HepG2 (cell line): ENCODE results near the gene NENF. TPM values are rescaled to one million over a fixed set of nuclear protein-coding genes. Genes with fewer than 3 reads are reported as not detected.

ENCODE experiments used
- ATAC-seq: fragments of 200-7000 bp; cut with Tn5 transposase; 3 replicates; pipeline ENCODE4 v1.9.1; 2020; ENCODE audit warnings: mild to moderate bottlenecking, moderate library complexity
- BruUV-seq: library from RNA; stranded (reverse); fragments of 400-500 nt; replicated peaks from 2 replicates; lab custom pipeline; 2021; lab: Mats Ljungman, UMichigan
- CTCF ChIA-PET: fragments of 300-600 bp; formaldehyde crosslinking; extraction: SDS; loops from one replicate; lab custom pipeline; 2021; ENCODE audit warnings: low total read pairs, inconsistent platforms, low intra/inter-chr PET ratio; lab: Yijun Ruan, JAX
- POLR2A ChIA-PET: fragments of 350-600 bp; sonication (Branson Sonifier 250); formaldehyde crosslinking; loops from one replicate; lab custom pipeline; 2020; ENCODE audit warnings: antibody characterized with exemption, inconsistent platforms; lab: Yijun Ruan, JAX
- DNase-seq: peaks from one replicate; pipeline ENCODE4 v3.0.0-alpha.2; 2015; ENCODE audit warnings: low spot score
- FAIRE-seq: peaks from 3 replicates; lab custom pipeline; 2011; peaks lifted over from hg19 to GRCh38; lab: Jason Lieb, UNC
- H2AFZ ChIP-seq: one replicate; pipeline ENCODE4 v1.6.1; 2011; ENCODE audit warnings: low read length, inconsistent platforms
- H3K27ac ChIP-seq: fragments of 300-600 bp; 3 replicates; pipeline ENCODE4 v1.8.0; 2011; ENCODE audit warnings: mixed run types, mild to moderate bottlenecking, mixed read lengths, low read length, inconsistent platforms; ENCODE audit not compliant: insufficient read depth; ENCODE audit errors: extremely low read length
- H3K27me3 ChIP-seq, 2 experiments: fragments of 200-600 bp in 1 of 2; 2 replicates in 1 of 2; 3 replicates in 1 of 2; pipeline versions ENCODE4 v1.6.0 to v1.8.0; 2011; ENCODE audit warnings: low read length in 2 of 2, mild to moderate bottlenecking in 2 of 2, moderate library complexity in 2 of 2, inconsistent platforms in 1 of 2; ENCODE audit not compliant: insufficient read depth in 2 of 2, control insufficient read depth in 1 of 2
- H3K36me3 ChIP-seq, 2 experiments: fragments of 200-600 bp in 1 of 2; replicated peaks in 1 of 2; 2 replicates in 1 of 2; 3 replicates in 1 of 2; pipeline versions ENCODE4 v1.5.1 to v1.8.0; 2011; ENCODE audit warnings: low read length in 2 of 2, inconsistent platforms in 1 of 2; ENCODE audit not compliant: insufficient read depth in 2 of 2, control insufficient read depth in 1 of 2
- H3K4me1 ChIP-seq: 2 replicates; pipeline ENCODE4 v1.5.1; 2012; ENCODE audit warnings: low read length, inconsistent platforms; ENCODE audit not compliant: insufficient read depth
- H3K4me2 ChIP-seq: 2 replicates; pipeline ENCODE4 v1.6.0; 2011; ENCODE audit warnings: low read depth, low read length, inconsistent platforms
- H3K4me3 ChIP-seq, 3 experiments: fragments of 200-600 bp in 1 of 3; sonication (generic), shearing (Covaris generic) in 1 of 3; replicated peaks in 1 of 3; 2 replicates each; pipeline ENCODE4 v1.5.1; 2011 to 2016; ENCODE audit warnings: low read length in 3 of 3, inconsistent platforms in 2 of 3, low read depth in 2 of 3, mild to moderate bottlenecking in 2 of 3, control low read depth in 1 of 3, mixed read lengths in 1 of 3; ENCODE audit not compliant: insufficient read depth in 1 of 3
- H3K79me2 ChIP-seq: one replicate; pipeline ENCODE4 v1.6.1; 2011; ENCODE audit warnings: low read length, inconsistent platforms; ENCODE audit not compliant: insufficient read depth
- H3K9ac ChIP-seq: 2 replicates; pipeline ENCODE4 v1.6.0; 2011; ENCODE audit warnings: mild to moderate bottlenecking, low read depth, low read length, inconsistent platforms; ENCODE audit not compliant: insufficient read depth
- H3K9me3 ChIP-seq: 2 replicates; pipeline ENCODE4 v1.5.1; 2012; ENCODE audit warnings: mild to moderate bottlenecking, low read length
- H4K20me1 ChIP-seq: 2 replicates; pipeline ENCODE4 v1.6.0; 2011; ENCODE audit warnings: inconsistent platforms, mild to moderate bottlenecking, low read length, moderate library complexity; ENCODE audit not compliant: insufficient read depth
- FOXA1 ChIP-seq, 2 experiments: fragments of 450-650 bp in 1 of 2; sonication (generic) in 1 of 2; formaldehyde crosslinking in 1 of 2; IDR thresholded peaks; 2 replicates each; pipeline versions ENCODE4 v1.4.0 to v1.6.1; 2016 to 2020; ENCODE audit warnings: missing genetic modification reagents in 1 of 2
- MBD4 ChIP-seq: IDR thresholded peaks from 2 replicates; pipeline ENCODE4 v1.6.1; 2012; ENCODE audit warnings: low read length, inconsistent platforms, borderline replicate concordance
- NCOA2 ChIP-seq: sonication (generic); formaldehyde crosslinking; IDR thresholded peaks from 2 replicates; pipeline ENCODE4 v1.8.0; 2022; ENCODE audit warnings: inconsistent platforms
- NFIB ChIP-seq: sonication (generic); formaldehyde crosslinking; IDR thresholded peaks from 2 replicates; pipeline ENCODE4 v1.9.0; 2021; ENCODE audit warnings: missing genetic modification reagents, mild to moderate bottlenecking, borderline replicate concordance
- PAWR ChIP-seq: sonication (generic); formaldehyde crosslinking; IDR thresholded peaks from 2 replicates; pipeline ENCODE4 v1.4.0; 2020; ENCODE audit warnings: missing genetic modification reagents, mild to moderate bottlenecking, borderline replicate concordance
- RFX5 ChIP-seq: IDR thresholded peaks from 2 replicates; pipeline ENCODE4 v1.6.1; 2011; ENCODE audit warnings: low read depth, low read length, improper control_type of control experiment
- SKIL ChIP-seq: sonication (generic); formaldehyde crosslinking; IDR thresholded peaks from 2 replicates; pipeline ENCODE4 v1.8.0; 2022; ENCODE audit warnings: missing genetic modification reagents, mild to moderate bottlenecking, moderate library complexity, borderline replicate concordance
- XRCC5 ChIP-seq: fragments of 200-400 bp; formaldehyde crosslinking; optimal IDR thresholded peaks from 2 replicates; pipeline ENCODE3; 2017; ENCODE audit warnings: mild to moderate bottlenecking, low read length
- ZBTB46 ChIP-seq: sonication (generic); formaldehyde crosslinking; IDR thresholded peaks from 2 replicates; pipeline ENCODE4 v1.4.0; 2020; ENCODE audit warnings: mild to moderate bottlenecking, missing genetic modification reagents, borderline replicate concordance
- ZNF430 ChIP-seq: sonication (generic); formaldehyde crosslinking; IDR thresholded peaks from 2 replicates; pipeline ENCODE4 v1.9.0; 2021; ENCODE audit warnings: mild to moderate bottlenecking, missing genetic modification reagents
- ZNF878 ChIP-seq: sonication (generic); formaldehyde crosslinking; IDR thresholded peaks from 2 replicates; pipeline ENCODE4 v1.8.1; 2023; ENCODE audit warnings: mild to moderate bottlenecking, missing genetic modification reagents, moderate library complexity
- WGBS: methylation state at CpG from one replicate; pipeline ENCODE4 v1.1.6; 2017; ENCODE audit warnings: low lambda C conversion rate; 5-methylcytosine and 5-hydroxymethylcytosine counted together
- in situ Hi-C: cut with HindIII; loops from 2 replicates; pipeline ENCODE4 v1.10.0; 2017; ENCODE audit warnings: low pct_unique_long_range_greater_than_20kb; ENCODE audit not compliant: extremely low pct_ligation_motif_present
- intact Hi-C: fragments of 100-400 bp; cut with micrococcal nuclease; formaldehyde crosslinking; loops from one replicate; pipeline ENCODE4 v1.10.0; 2022; ENCODE audit not compliant: unreplicated experiment
- polyA plus RNA-seq, 8 experiments: library from polyadenylated mRNA; depleted of rRNA in 3 of 8; stranded (reverse) in 7 of 8; unstranded in 1 of 8; fragments of >200 nt; fragmentation: Illumina TruSeq in 4 of 8; extraction: Trizol in 4 of 8; gene quantifications; 2 replicates each; pipeline versions ENCODE4 v1.2.1 to v1.2.3, GENCODE V29; 2011 to 2016; ENCODE audit warnings: low read depth in 4 of 8, missing spikeins in 1 of 8, mixed read lengths in 1 of 8; ENCODE audit not compliant: insufficient read depth in 1 of 8
- total RNA-seq, 5 experiments: library from RNA; depleted of rRNA; stranded (reverse); fragments of >200 nt; fragmentation: Illumina TruSeq; extraction: Trizol; gene quantifications; 2 replicates each; pipeline ENCODE4 v1.2.3, GENCODE V29; 2016; ENCODE audit warnings: low read depth in 1 of 5
- TF ChIP-seq, protein P1 (sequence below): fragments of 450-650 bp; IDR thresholded peaks from 2 replicates; pipeline ENCODE4 v1.6.1; 2016

Gene NENF
- total and polyA plus RNA-seq, 2 of the 13 experiments (the other 11 are each of a cell fraction or from before 2014, with no cell fraction given) = 31.7 to 40.4 TPM

GRCh38 chr1:212486619-212486975 is 53.9 kb downstream of the NENF start:
- no peaks in the 10 kb centered on the region for H3K9me3 ChIP-seq
- in situ Hi-C loops (no loop called here), intact Hi-C loops (loop anchor here (10.0 kb wide), 1 partner anchor 78 kb away; no protein-coding TSS in a partner anchor)
- no peak for TF ChIP-seq PAWR (CRISPR knock-in tag)
- no peaks in the 10 kb centered on the region for H4K20me1 ChIP-seq
- BruUV-seq = no TSS peak
- peak overlapping the region; percentile 17; the same call in 1 of the 2 replicates for H3K9ac ChIP-seq
- no peak overlapping the region for H3K27ac ChIP-seq
- no peak for ATAC-seq
- ChIA-PET CTCF (no interaction called here), POLR2A (no interaction called here)
- WGBS = 30% methylated on average over 3 of the region's 4 CpGs
- peaks cover 27% of the 10 kb centered on the region for H3K4me1 ChIP-seq
- H3K79me2 ChIP-seq = no peaks in the 10 kb centered on the region
- peaks cover 0 to 9% of the 10 kb centered on the region in 2 experiments; a peak in 1 of 5 replicates for H3K27me3 ChIP-seq
- H2AFZ ChIP-seq = no peak overlapping the region
- no peaks in the 10 kb centered on the region for H3K36me3 ChIP-seq
- DNase-seq = no peak
- H3K4me3 ChIP-seq = no peak overlapping the region; a peak in 1 of 6 replicates
- FAIRE-seq = no peak
- peak overlapping the region; percentile 56 for H3K4me2 ChIP-seq

GRCh38 chr1:212487286-212487685 is 54.6 kb downstream of the NENF start:
- in situ Hi-C loops = no loop called here
- Histone ChIP-seq H3K4me2 (no peak overlapping the region), H3K9me3 (no peaks in the 10 kb centered on the region), H3K27me3 (peaks cover 2 to 16% of the 10 kb centered on the region in 2 experiments; a peak in 3 of 5 replicates), H3K9ac (no peak overlapping the region), H3K79me2 (no peaks in the 10 kb centered on the region), H3K4me3 (no peak overlapping the region), H3K4me1 (peaks cover 27% of the 10 kb centered on the region), H3K36me3 (no peaks in the 10 kb centered on the region), H2AFZ (no peak overlapping the region), H4K20me1 (no peaks in the 10 kb centered on the region), H3K27ac (no peak overlapping the region)
- FAIRE-seq = no peak
- ChIA-PET POLR2A (no interaction called here), CTCF (no interaction called here)
- no peak for DNase-seq
- WGBS = 31% methylated on average over 2 of the region's 2 CpGs
- no peak for ATAC-seq
- no TSS peak for BruUV-seq
- intact Hi-C loops = loop anchor here (10.0 kb wide), 1 partner anchor 78 kb away; no protein-coding TSS in a partner anchor
- TF ChIP-seq FOXA1 (IDR thresholded peaks at IDR 0.05) (no peak), FOXA1 (CRISPR knock-in tag; IDR thresholded peaks at IDR 0.05) (no peak), RFX5 (no peak), MBD4 (no peak), NCOA2 (CRISPR knock-in tag) (no peak), ZBTB46 (CRISPR knock-in tag) (no peak), SKIL (CRISPR knock-in tag) (no peak), XRCC5 (no peak), NFIB (CRISPR knock-in tag) (no peak), ZNF430 (CRISPR knock-in tag) (no peak), ZNF878 (CRISPR knock-in tag) (no peak)
- TF ChIP-seq, protein P1, sequence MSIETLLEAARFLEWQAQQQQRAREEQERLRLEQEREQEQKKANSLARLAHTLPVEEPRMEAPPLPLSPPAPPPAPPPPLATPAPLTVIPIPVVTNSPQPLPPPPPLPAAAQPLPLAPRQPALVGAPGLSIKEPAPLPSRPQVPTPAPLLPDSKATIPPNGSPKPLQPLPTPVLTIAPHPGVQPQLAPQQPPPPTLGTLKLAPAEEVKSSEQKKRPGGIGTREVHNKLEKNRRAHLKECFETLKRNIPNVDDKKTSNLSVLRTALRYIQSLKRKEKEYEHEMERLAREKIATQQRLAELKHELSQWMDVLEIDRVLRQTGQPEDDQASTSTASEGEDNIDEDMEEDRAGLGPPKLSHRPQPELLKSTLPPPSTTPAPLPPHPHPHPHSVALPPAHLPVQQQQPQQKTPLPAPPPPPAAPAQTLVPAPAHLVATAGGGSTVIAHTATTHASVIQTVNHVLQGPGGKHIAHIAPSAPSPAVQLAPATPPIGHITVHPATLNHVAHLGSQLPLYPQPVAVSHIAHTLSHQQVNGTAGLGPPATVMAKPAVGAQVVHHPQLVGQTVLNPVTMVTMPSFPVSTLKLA = no peak
